LNCaP clone FGC (cell line): ENCODE results near the gene ESR2.

Experiments
- DNase-seq: peaks from one replicate; pipeline ENCODE4 v3.0.0-alpha.2; 2011; ENCODE audit warnings: low read depth
- H3K4me3 ChIP-seq: 2 replicates; pipeline ENCODE4 v1.5.1; 2011; ENCODE audit warnings: mild to moderate bottlenecking, low read depth, low read length, control low read depth
- TF ChIP-seq, protein P1 (sequence below): IDR thresholded peaks from 2 replicates; pipeline ENCODE4 v1.5.1; 2012; ENCODE audit warnings: mild to moderate bottlenecking; ENCODE audit not compliant: control insufficient read depth, insufficient read depth; ENCODE audit errors: extremely low read depth

ESR2 gene

DNA sequence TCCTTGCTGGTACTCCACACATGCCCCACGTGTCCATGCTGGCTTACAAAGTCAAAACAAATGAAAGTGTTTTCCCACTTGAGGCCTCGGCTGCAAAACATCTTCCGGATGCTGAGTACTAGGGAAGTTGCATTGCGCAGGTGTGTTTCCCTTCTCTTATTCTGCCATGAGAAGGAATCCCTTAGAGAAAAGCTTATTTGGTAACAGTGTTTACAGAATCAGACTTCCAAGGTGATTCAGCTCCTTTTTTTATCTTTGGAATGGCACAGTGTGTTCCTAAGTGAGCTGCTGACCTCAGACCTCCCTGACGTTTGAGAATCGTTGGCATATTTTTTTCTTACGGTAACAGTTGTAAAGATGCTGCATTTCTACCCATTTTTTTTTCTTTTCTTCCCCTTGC lies 211.3 kb downstream of the ESR2 start:
- TF ChIP-seq, protein P1, sequence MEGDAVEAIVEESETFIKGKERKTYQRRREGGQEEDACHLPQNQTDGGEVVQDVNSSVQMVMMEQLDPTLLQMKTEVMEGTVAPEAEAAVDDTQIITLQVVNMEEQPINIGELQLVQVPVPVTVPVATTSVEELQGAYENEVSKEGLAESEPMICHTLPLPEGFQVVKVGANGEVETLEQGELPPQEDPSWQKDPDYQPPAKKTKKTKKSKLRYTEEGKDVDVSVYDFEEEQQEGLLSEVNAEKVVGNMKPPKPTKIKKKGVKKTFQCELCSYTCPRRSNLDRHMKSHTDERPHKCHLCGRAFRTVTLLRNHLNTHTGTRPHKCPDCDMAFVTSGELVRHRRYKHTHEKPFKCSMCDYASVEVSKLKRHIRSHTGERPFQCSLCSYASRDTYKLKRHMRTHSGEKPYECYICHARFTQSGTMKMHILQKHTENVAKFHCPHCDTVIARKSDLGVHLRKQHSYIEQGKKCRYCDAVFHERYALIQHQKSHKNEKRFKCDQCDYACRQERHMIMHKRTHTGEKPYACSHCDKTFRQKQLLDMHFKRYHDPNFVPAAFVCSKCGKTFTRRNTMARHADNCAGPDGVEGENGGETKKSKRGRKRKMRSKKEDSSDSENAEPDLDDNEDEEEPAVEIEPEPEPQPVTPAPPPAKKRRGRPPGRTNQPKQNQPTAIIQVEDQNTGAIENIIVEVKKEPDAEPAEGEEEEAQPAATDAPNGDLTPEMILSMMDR: no peak
- H3K4me3 ChIP-seq: no peak overlapping the region
- DNase-seq: no peak

- no peak overlapping the region for H3K4me3 ChIP-seq
- TF ChIP-seq, protein P1: no peak
- no peak for DNase-seq
Measured at GRCh38 chr14:64081174-64081746, 212.9 kb downstream of the ESR2 start.

- no peak overlapping the region for H3K4me3 ChIP-seq
- TF ChIP-seq, protein P1: no peak
- no peak for DNase-seq
Measured at GRCh38 chr14:64080452-64080851, 213.7 kb downstream of the ESR2 start.

GRCh38 chr14:64075613-64076005 lies 218.6 kb downstream of the ESR2 start:
- no peak overlapping the region for H3K4me3 ChIP-seq
- no peak for DNase-seq
- TF ChIP-seq, protein P1: no peak

- TF ChIP-seq, protein P1: no peak
- DNase-seq: no peak
- H3K4me3 ChIP-seq: no peak overlapping the region
Measured at GRCh38 chr14:64074961-64075612, 219.1 kb downstream of the ESR2 start.

DNA sequence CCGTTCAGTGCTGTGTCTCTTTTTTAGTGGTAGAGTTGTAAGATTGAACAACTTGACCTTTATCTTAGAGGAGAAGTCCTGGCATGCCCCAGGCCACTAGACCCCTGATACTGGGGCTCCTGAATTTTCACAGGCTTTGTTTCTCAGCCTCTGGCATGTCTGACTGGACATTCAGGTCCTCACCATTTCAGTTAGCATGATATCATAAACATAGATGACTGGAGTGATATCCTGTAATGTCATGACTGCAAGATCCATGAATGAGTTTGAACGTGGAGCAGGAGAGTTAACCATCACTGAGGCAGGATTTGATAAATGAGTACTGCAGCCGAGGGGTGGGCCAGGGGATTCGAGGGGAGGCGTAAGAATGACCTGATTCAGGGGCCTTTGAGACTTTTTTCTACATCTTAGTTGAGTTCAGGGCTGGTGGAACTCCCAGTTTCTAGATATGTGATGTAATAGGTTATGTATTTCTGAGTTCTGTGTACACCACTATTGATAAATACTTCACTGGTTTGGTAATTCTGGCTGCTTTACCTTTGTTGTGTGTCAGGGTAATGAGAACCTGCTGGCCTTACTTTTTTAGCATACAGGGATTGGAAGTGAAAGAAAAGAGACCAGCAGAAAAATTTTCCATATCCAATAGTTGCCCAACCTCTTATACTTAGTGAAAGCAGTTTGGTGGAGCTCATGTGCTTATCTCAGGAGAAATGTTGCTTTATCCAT lies 224.4 kb downstream of the ESR2 start:
- no peak overlapping the region for H3K4me3 ChIP-seq
- TF ChIP-seq, protein P1: no peak
- DNase-seq: no peak
